Kidney epithelial cell (primary cell): Measurements from ENCODE around the gene DUSP22. TPM values are rescaled to one million over a fixed set of nuclear protein-coding genes. Genes with fewer than 3 reads are reported as not detected.

Source experiments
- DNase-seq: peaks from one replicate; pipeline ENCODE4 v3.0.0-alpha.2; 2010; ENCODE audit warnings: low read depth
- H3K27me3 ChIP-seq: 2 replicates; pipeline ENCODE4 v1.6.0; 2011; ENCODE audit warnings: low read length; ENCODE audit not compliant: control insufficient read depth, insufficient read depth
- H3K36me3 ChIP-seq: 2 replicates; pipeline ENCODE4 v1.5.1; 2011; ENCODE audit warnings: low read length; ENCODE audit not compliant: control insufficient read depth, insufficient read depth
- H3K4me3 ChIP-seq: 2 replicates; pipeline ENCODE4 v1.5.1; 2011; ENCODE audit warnings: low read depth, mild to moderate bottlenecking, control low read depth, low read length
- total RNA-seq: library from RNA; depleted of rRNA; stranded (reverse); fragments of >200 nt; gene quantifications from 2 replicates; pipeline ENCODE4 v1.2.3, GENCODE V29; 2015
- TF ChIP-seq, protein P1 (sequence below): IDR thresholded peaks from 2 replicates; pipeline ENCODE4 v1.5.1; 2011; ENCODE audit warnings: mild to moderate bottlenecking, moderate library complexity, low read length, control low read depth, inconsistent platforms; ENCODE audit not compliant: insufficient read depth, poor library complexity, severe bottlenecking

DUSP22 gene
- total RNA-seq, 1 donor from 2014 or later, result 35.9 TPM

DNA sequence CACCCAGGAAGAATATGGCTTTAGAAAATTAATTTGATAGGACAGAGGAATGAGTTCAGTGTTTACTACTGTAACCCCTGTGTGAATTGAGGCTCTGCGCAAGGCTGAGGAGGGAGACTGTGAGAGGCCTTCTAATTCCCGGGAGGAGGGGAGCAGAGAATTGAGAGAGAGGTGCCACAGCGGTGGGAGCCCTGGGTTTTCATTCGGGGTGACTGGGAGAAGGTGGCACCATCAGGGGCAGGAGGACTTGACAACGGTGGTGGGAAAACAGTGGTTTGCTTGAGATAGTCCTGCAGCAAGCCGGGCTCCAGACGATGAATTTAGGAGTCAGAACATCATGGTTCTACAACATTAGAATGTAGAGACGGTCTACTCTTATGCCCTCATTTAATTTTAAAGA lies 9.2 kb downstream of the DUSP22 start:
- TF ChIP-seq, protein P1, sequence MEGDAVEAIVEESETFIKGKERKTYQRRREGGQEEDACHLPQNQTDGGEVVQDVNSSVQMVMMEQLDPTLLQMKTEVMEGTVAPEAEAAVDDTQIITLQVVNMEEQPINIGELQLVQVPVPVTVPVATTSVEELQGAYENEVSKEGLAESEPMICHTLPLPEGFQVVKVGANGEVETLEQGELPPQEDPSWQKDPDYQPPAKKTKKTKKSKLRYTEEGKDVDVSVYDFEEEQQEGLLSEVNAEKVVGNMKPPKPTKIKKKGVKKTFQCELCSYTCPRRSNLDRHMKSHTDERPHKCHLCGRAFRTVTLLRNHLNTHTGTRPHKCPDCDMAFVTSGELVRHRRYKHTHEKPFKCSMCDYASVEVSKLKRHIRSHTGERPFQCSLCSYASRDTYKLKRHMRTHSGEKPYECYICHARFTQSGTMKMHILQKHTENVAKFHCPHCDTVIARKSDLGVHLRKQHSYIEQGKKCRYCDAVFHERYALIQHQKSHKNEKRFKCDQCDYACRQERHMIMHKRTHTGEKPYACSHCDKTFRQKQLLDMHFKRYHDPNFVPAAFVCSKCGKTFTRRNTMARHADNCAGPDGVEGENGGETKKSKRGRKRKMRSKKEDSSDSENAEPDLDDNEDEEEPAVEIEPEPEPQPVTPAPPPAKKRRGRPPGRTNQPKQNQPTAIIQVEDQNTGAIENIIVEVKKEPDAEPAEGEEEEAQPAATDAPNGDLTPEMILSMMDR, result no peak
- DNase-seq, result no peak
- Histone ChIP-seq H3K36me3 (no peaks in the 10 kb centered on the region), H3K4me3 (no peak overlapping the region), H3K27me3 (no peaks in the 10 kb centered on the region)

DNA sequence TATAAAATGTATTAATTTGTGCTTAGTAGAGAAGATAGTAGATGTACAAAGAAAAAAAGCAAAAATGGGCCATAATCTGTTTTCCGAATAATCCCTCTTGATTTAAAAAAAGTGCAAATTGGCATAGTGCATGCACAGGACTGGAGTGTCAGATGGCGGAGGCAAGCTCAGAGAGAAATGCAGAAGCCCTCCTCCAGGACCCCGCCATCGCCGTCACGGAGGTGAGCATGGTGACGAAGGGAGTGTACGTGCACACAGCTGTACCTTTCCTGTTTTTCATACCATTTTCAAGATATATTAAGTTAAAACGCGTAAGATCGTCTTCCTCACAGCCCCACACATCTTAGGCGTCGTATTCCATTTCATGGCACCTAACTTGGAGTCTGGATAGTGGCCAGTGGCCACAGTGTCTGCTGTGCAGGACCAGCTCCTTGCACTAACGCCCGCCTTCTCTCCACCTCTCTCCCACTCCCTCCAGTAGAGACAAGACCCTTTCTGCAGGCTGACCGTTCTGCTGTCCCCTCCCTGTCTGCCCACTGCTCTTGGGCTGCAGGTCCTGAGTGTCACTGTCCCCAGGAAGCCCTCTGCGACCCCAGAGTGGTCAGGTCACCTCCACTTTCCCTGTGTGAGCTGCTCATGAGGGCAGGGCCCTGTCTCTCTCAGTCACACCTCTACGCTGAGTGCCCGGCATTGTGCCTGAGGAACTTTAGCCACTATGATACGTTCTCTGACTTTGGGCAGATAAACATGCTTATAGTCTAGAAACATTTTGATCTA lies 9.8 kb downstream of the DUSP22 start:
- no peaks in the 10 kb centered on the region for H3K36me3 ChIP-seq
- H3K27me3 ChIP-seq, result no peaks in the 10 kb centered on the region
- DNase-seq, result no peak
- H3K4me3 ChIP-seq, result no peak overlapping the region
- TF ChIP-seq, protein P1, result no peak

DNA sequence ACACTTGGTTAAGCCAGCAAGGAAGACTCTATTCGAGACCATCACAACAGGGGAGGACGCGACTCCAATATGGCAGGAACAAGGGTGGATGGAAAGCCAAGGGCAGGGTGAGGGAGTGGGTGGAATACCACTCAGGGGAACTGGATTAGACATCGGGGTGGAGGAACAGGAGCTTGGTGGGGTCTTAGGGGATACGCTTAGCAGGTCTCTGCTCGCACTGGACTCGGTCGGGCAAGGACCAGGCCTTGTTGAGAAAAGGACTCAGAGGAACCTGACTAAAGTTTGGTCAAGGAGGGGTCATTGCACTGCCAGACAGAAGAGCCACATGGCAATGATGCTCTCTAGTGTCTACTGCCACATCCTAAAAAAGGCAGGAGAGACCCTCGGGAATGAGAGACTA lies 10.5 kb downstream of the DUSP22 start:
- Histone ChIP-seq H3K4me3 (no peak overlapping the region), H3K36me3 (no peaks in the 10 kb centered on the region), H3K27me3 (no peaks in the 10 kb centered on the region)
- DNase-seq, result no peak
- TF ChIP-seq, protein P1, result no peak

GRCh38 chr6:303263-303662 lies 11.0 kb downstream of the DUSP22 start:
- H3K36me3 ChIP-seq, result no peaks in the 10 kb centered on the region
- no peak overlapping the region for H3K4me3 ChIP-seq
- TF ChIP-seq, protein P1, result no peak
- H3K27me3 ChIP-seq, result no peaks in the 10 kb centered on the region
- DNase-seq, result no peak

- DNase-seq, result no peak
- H3K36me3 ChIP-seq, result no peaks in the 10 kb centered on the region
- no peak overlapping the region for H3K4me3 ChIP-seq
- TF ChIP-seq, protein P1, result no peak
- H3K27me3 ChIP-seq, result no peaks in the 10 kb centered on the region
These were observed 11.8 kb downstream of the DUSP22 start for GRCh38 chr6:303948-304558.
